ENCODE measurements around the gene SERPINE3. TPM values are rescaled to one million over a fixed set of nuclear protein-coding genes. Genes with fewer than 3 reads are reported as not detected.

SERPINE3 gene
- total and polyA plus RNA-seq, 2 experiments from 2014 or later, result 0.17 to 0.31 TPM

DNA sequence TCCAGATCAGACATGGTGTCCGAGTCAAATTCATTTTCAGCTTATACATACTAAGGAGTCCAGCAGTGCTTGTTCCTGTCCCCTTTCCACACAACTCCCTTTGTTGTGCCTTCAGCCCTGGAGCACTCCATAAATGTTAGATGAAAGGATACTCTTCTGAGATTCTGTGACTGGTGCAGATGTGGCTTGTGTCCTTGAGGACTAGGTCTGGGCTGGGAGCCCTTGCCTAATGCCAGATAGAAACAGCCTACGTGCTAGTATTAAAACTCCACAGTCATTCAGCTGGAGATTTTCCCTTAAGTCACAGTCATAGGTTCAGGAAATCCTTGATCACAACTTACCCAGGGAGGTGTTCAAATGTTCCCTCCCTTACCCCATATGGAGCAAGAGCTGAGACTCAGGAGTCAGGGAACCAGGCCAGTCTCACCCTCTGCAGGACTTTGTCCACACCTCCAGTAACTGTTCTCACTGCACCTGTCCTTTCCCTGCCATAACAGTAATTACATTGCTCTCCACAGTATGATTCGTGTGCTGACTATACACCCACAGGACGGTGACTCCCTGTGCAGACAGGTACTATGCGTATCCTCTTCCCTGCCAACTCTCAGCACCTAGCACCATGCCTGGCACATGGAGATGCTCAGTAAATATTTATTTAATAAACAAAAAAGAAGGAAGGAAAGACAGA is 15.5 kb upstream of the SERPINE3 start:
- ATAC-seq, result no peak

More for the DNA sequence above, 15.5 kb upstream of the SERPINE3 start:
- Histone ChIP-seq H3K27me3 (ENCODE audit: insufficient read depth) (no peaks in the 10 kb centered on the region), H3K4me2 (no peak overlapping the region), H3K4me3 (no peak overlapping the region), H3K79me2 (replicated peaks; ENCODE audit: insufficient read depth) (no peaks in the 10 kb centered on the region), H3K4me1 (ENCODE audit: insufficient read depth) (peaks cover 23% of the 10 kb centered on the region), H3K27ac (ENCODE audit: low read depth) (no peak overlapping the region), H3K9me2 (ENCODE audit: insufficient read depth) (peaks cover 19% of the 10 kb centered on the region), H3F3A (replicated peaks; ENCODE audit: low read depth) (no peaks in the 10 kb centered on the region), H2AFZ (no peak overlapping the region), H4K20me1 (replicated peaks; ENCODE audit: insufficient read depth) (no peaks in the 10 kb centered on the region), H3K36me3 (ENCODE audit: insufficient read depth) (no peaks in the 10 kb centered on the region)
- H3K27ac Mint-ChIP-seq, result no peak overlapping the region
- peaks cover 2% of the 10 kb centered on the region for H3K27me3 Mint-ChIP-seq (ENCODE audit: insufficient read depth, low read depth, poor library complexity)
- TF ChIP-seq EZH2phosphoT487 (IDR thresholded peaks at IDR 0.05; ENCODE audit: unreplicated experiment) (no peak), NANOG (IDR thresholded peaks at IDR 0.05; ENCODE audit: borderline replicate concordance) (no peak), CTCF (conservative IDR thresholded peaks at IDR 0.05; ENCODE audit: low read depth in 2 of 2) (no peak), ZNF114 (CRISPR knock-in tag; IDR thresholded peaks at IDR 0.05) (no peak), EZH2 (IDR thresholded peaks at IDR 0.05; ENCODE audit: low read depth, unreplicated experiment) (no peak), POLR2AphosphoS5 (IDR thresholded peaks at IDR 0.05; ENCODE audit: low read depth) (no peak), CREB1 (CRISPR knock-in tag; IDR thresholded peaks at IDR 0.05; ENCODE audit: low read depth) (no peak), REST (IDR thresholded peaks at IDR 0.05; ENCODE audit: unreplicated experiment) (no peak), JUNB (IDR thresholded peaks at IDR 0.05; ENCODE audit: unreplicated experiment) (no peak), STAT1 (IDR thresholded peaks at IDR 0.05; ENCODE audit: unreplicated experiment) (no peak), ZNF331 (CRISPR knock-in tag; IDR thresholded peaks at IDR 0.05; ENCODE audit: low read depth) (no peak)
- TF ChIP-seq, protein P1, sequence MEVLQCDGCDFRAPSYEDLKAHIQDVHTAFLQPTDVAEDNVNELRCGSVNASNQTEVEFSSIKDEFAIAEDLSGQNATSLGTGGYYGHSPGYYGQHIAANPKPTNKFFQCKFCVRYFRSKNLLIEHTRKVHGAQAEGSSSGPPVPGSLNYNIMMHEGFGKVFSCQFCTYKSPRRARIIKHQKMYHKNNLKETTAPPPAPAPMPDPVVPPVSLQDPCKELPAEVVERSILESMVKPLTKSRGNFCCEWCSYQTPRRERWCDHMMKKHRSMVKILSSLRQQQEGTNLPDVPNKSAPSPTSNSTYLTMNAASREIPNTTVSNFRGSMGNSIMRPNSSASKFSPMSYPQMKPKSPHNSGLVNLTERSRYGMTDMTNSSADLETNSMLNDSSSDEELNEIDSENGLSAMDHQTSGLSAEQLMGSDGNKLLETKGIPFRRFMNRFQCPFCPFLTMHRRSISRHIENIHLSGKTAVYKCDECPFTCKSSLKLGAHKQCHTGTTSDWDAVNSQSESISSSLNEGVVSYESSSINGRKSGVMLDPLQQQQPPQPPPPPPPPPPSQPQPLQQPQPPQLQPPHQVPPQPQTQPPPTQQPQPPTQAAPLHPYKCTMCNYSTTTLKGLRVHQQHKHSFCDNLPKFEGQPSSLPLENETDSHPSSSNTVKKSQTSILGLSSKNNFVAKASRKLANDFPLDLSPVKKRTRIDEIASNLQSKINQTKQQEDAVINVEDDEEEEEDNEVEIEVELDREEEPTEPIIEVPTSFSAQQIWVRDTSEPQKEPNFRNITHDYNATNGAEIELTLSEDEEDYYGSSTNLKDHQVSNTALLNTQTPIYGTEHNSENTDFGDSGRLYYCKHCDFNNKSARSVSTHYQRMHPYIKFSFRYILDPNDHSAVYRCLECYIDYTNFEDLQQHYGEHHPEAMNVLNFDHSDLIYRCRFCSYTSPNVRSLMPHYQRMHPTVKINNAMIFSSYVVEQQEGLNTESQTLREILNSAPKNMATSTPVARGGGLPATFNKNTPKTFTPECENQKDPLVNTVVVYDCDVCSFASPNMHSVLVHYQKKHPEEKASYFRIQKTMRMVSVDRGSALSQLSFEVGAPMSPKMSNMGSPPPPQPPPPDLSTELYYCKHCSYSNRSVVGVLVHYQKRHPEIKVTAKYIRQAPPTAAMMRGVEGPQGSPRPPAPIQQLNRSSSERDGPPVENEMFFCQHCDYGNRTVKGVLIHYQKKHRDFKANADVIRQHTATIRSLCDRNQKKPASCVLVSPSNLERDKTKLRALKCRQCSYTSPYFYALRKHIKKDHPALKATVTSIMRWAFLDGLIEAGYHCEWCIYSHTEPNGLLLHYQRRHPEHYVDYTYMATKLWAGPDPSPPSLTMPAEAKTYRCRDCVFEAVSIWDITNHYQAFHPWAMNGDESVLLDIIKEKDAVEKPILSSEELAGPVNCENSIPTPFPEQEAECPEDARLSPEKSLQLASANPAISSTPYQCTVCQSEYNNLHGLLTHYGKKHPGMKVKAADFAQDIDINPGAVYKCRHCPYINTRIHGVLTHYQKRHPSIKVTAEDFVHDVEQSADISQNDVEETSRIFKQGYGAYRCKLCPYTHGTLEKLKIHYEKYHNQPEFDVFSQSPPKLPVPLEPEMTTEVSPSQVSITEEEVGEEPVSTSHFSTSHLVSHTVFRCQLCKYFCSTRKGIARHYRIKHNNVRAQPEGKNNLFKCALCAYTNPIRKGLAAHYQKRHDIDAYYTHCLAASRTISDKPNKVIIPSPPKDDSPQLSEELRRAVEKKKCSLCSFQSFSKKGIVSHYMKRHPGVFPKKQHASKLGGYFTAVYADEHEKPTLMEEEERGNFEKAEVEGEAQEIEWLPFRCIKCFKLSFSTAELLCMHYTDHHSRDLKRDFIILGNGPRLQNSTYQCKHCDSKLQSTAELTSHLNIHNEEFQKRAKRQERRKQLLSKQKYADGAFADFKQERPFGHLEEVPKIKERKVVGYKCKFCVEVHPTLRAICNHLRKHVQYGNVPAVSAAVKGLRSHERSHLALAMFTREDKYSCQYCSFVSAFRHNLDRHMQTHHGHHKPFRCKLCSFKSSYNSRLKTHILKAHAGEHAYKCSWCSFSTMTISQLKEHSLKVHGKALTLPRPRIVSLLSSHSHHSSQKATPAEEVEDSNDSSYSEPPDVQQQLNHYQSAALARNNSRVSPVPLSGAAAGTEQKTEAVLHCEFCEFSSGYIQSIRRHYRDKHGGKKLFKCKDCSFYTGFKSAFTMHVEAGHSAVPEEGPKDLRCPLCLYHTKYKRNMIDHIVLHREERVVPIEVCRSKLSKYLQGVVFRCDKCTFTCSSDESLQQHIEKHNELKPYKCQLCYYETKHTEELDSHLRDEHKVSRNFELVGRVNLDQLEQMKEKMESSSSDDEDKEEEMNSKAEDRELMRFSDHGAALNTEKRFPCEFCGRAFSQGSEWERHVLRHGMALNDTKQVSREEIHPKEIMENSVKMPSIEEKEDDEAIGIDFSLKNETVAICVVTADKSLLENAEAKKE (CRISPR knock-in tag; IDR thresholded peaks at IDR 0.05), result no peak
- TF ChIP-seq, protein P2, sequence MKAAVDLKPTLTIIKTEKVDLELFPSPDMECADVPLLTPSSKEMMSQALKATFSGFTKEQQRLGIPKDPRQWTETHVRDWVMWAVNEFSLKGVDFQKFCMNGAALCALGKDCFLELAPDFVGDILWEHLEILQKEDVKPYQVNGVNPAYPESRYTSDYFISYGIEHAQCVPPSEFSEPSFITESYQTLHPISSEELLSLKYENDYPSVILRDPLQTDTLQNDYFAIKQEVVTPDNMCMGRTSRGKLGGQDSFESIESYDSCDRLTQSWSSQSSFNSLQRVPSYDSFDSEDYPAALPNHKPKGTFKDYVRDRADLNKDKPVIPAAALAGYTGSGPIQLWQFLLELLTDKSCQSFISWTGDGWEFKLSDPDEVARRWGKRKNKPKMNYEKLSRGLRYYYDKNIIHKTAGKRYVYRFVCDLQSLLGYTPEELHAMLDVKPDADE (IDR thresholded peaks at IDR 0.05), result no peak
- H3K4me1 Mint-ChIP-seq, result peaks cover 44% of the 10 kb centered on the region
- H3K9me3 Mint-ChIP-seq, result no peaks in the 10 kb centered on the region; the same call in 2 of the 3 replicates
- DNase-seq (ENCODE audit: low spot score), result no peak
- H3K36me3 Mint-ChIP-seq (ENCODE audit: low read depth), result no peaks in the 10 kb centered on the region; the same call in 2 of the 3 replicates
- H3K4me3 Mint-ChIP-seq, result no peak overlapping the region
